AG04450 (cell line): ENCODE measurements around the gene TARBP1. TPM values are rescaled to one million over a fixed set of nuclear protein-coding genes. Genes with fewer than 3 reads are reported as not detected.
"Not testable (repeated sequence)": the region's sequence is repeated elsewhere in the genome, so short reads cannot be mapped to it uniquely, and the experiment has no call there.

Source experiments
- CTCF ChIA-PET: fragments of 300-600, 350-600 bp; formaldehyde crosslinking; extraction: SDS; loops from one replicate; lab custom pipeline; 2022; ENCODE audit warnings: antibody characterized with exemption, inconsistent platforms; lab: Charles Lee
- POLR2A ChIA-PET: fragments of 350-600 bp; formaldehyde crosslinking; extraction: SDS; loops from one replicate; lab custom pipeline; 2021; ENCODE audit warnings: antibody characterized with exemption, inconsistent platforms; lab: Yijun Ruan, JAX
- DNase-seq: peaks from one replicate; pipeline ENCODE4 v3.0.0-alpha.2; 2011; ENCODE audit warnings: low read depth, low spot score
- H3K27ac ChIP-seq: one replicate; pipeline ENCODE4 v1.5.1; 2012; ENCODE audit warnings: low read depth, low read length, control low read depth
- H3K27me3 ChIP-seq: one replicate; pipeline ENCODE4 v1.6.0; 2012; ENCODE audit warnings: low read length; ENCODE audit not compliant: control insufficient read depth, insufficient read depth
- H3K4me3 ChIP-seq: 2 replicates; pipeline ENCODE4 v1.5.1; 2011; ENCODE audit warnings: mild to moderate bottlenecking, low read depth, low read length, control low read depth
- H3K9me3 ChIP-seq: 2 replicates; pipeline ENCODE4 v1.5.1; 2012; ENCODE audit warnings: low read length; ENCODE audit not compliant: control insufficient read depth, insufficient read depth
- CTCF ChIP-seq: IDR thresholded peaks from 2 replicates; pipeline ENCODE4 v1.5.1; 2011; ENCODE audit warnings: low read depth, low read length, control low read depth, inconsistent platforms
- polyA plus RNA-seq: library from polyadenylated mRNA; depleted of rRNA; stranded (reverse); fragments of >200 nt; gene quantifications from 2 replicates; pipeline ENCODE4 v1.2.3, GENCODE V29; 2011

TARBP1 gene
- polyA plus RNA-seq, 1 experiment, result 22.6 TPM

GRCh38 chr1:234388094-234388493 is 90.9 kb downstream of the TARBP1 start:
- no peak for DNase-seq
- Histone ChIP-seq H3K9me3 (no peaks in the 10 kb centered on the region), H3K27me3 (no peaks in the 10 kb centered on the region), H3K4me3 (no peak overlapping the region), H3K27ac (no peak overlapping the region)
- POLR2A ChIA-PET, result no interaction called here
- CTCF ChIA-PET, result no interaction called here
- TF ChIP-seq CTCF, result no peak

GRCh38 chr1:234386122-234386521 is 92.9 kb downstream of the TARBP1 start:
- Histone ChIP-seq H3K27me3 (no peaks in the 10 kb centered on the region), H3K27ac (no peak overlapping the region), H3K4me3 (no peak overlapping the region), H3K9me3 (no peaks in the 10 kb centered on the region)
- POLR2A ChIA-PET, result no interaction called here
- no peak for TF ChIP-seq CTCF
- DNase-seq, result no peak
- CTCF ChIA-PET, result no interaction called here

- H3K27ac ChIP-seq, result no peak overlapping the region
- CTCF ChIA-PET, result no interaction called here
- no peak for TF ChIP-seq CTCF
- H3K9me3 ChIP-seq, result no peaks in the 10 kb centered on the region
- DNase-seq, result no peak
- no peaks in the 10 kb centered on the region for H3K27me3 ChIP-seq
- POLR2A ChIA-PET, result no interaction called here
- H3K4me3 ChIP-seq, result no peak overlapping the region
These were observed 97.1 kb downstream of the TARBP1 start for GRCh38 chr1:234381699-234382555.

- H3K4me3 ChIP-seq, POLR2A ChIA-PET, DNase-seq, CTCF ChIA-PET, H3K27me3 ChIP-seq, H3K27ac ChIP-seq, H3K9me3 ChIP-seq: not testable (repeated sequence)
These were observed 99.3 kb downstream of the TARBP1 start for GRCh38 chr1:234379591-234380109.

- Histone ChIP-seq H3K4me3 (no peak overlapping the region), H3K9me3 (no peaks in the 10 kb centered on the region), H3K27ac (no peak overlapping the region), H3K27me3 (no peaks in the 10 kb centered on the region)
- ChIA-PET CTCF (no interaction called here), POLR2A (no interaction called here)
- no peak for TF ChIP-seq CTCF
- no peak for DNase-seq
These were observed 103.3 kb downstream of the TARBP1 start for GRCh38 chr1:234375672-234376071.
